GM18498 (cell line): ENCODE results near the gene TTI1.
"Not testable (repeated sequence)": the region's sequence is repeated elsewhere in the genome, so short reads cannot be mapped to it uniquely, and the experiment has no call there.

Experiments
- ATAC-seq: cut with Tn5 transposase; IDR thresholded peaks from one replicate; pipeline ENCODE4 v1.9.1; 2021; ENCODE audit warnings: mild to moderate bottlenecking, moderate library complexity; ENCODE audit not compliant: unreplicated experiment

TTI1 gene

GRCh38 chr20:37970856-37971245, 62.4 kb downstream of the TTI1 start:
- no peak for ATAC-seq

GRCh38 chr20:37969949-37970855, 63.1 kb downstream of the TTI1 start:
- ATAC-seq: no peak

GRCh38 chr20:37968841-37969401, 64.3 kb downstream of the TTI1 start:
- ATAC-seq: no peak

- not testable (repeated sequence) for ATAC-seq
These were observed 69.8 kb downstream of the TTI1 start for GRCh38 chr20:37963483-37963882.

DNA sequence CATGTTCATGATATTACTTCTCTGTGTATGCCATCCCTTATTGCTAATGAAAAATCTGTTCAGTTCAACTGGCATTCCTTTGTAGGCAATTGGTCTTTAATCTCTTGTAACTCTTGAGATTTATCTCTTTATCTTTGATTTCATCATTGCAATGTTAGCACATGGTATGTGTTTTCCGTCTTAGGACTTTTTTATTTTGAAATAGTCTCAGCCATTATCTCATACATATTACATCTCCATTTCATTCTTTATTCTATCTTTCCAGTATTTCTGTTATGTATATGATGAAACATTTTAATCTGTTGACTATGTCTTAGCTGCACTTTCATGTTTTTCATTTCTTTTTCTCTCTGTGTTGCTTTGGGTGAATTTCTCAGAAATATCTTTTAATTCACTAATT, 72.2 kb downstream of the TTI1 start:
- ATAC-seq: no peak

DNA sequence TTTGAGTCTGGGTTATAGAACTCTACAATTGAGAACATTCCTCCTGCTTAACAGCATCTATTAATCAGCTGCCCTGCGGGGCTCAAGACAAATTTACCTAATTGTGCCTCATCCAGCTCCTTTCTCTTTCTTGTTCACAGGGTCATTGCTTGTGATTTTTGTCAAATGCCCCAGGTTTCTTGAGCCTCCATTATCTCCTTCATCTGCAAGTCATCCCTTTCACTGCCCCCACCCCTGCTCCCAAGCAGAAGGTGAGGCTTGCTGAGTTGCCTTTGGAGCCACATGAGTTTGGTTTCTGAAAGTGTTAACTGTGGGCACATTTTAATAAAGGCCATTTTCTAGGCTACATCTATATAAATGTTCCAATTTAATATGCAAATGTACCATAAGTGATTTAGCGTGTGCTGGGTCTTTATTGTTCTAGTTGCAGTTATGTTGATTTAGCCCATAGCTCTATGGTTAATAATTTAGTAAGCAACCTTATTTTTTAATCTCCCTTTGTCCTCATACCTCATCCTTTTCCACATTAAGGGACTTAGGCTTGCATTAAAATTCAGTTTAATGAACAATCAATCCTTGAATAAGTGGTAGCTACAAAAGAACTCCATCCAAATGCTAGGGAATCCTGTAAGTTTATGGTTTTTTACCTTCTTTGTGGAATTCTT, 74.3 kb downstream of the TTI1 start:
- ATAC-seq: no peak

DNA sequence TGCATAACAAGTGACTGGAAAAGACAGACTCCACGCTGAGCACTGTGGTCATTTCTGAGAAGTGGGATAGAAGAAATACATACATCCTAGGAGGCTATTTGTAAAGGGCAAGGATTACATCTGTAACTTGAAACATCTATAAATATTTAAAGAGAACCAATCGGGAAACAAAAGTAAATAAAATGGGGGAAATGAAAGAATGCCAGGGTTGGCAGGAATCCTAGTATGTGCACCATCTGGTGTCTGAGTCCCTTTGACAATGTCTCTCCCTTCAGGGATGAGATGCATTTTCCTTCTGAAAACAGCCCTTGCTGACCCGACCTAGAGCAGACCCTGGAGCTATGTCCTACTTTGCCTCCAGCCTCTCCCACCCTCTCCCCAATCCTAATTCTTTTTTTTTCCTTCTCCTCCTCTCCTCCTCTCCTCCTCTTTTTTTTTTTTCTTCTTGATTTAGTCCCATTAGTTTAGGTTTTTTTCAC, 77.1 kb downstream of the TTI1 start:
- ATAC-seq: no peak

- ATAC-seq: no peak
These were observed 77.7 kb downstream of the TTI1 start for GRCh38 chr20:37955511-37955910.

DNA sequence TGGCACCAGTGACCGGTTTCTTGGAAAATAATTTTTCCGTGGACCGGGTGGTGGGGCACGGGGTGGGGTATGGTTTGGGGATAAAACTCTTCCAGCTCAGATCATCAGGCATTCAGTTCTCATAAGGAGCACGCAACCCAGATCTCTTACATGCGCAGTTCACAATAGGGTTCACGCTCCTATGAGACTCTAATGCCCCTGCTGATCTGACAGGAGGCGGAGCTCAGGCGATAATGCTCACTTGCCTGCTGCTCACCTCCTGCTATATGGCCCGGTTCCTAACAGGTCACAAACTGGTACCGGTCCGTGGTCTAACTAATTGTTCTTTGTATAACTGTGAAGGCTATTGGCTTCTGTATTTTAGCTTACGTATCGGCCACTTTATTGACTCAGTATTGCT, 78.6 kb downstream of the TTI1 start:
- no peak for ATAC-seq

- ATAC-seq: no peak
These were observed 79.1 kb downstream of the TTI1 start for GRCh38 chr20:37954190-37954589.

DNA sequence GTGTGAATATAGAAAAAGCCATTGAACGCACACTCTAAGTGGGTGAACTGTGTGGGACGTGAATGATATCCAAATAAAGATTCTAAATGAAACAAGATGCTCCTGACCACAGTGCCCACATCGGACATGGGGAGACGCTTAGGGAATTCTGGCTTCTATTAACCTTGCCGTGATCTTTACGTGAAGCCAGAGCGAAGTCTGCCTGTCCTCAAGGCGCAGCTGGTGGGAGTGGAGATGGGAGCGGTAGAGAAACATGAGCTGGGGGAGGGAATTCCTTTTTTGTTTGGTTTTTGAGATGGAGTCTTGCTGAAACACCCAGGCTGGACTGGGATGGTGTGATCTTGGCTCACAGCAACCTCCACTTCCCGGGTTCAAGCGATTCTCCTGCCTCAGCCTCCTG, 84.3 kb downstream of the TTI1 start:
- no peak for ATAC-seq

DNA sequence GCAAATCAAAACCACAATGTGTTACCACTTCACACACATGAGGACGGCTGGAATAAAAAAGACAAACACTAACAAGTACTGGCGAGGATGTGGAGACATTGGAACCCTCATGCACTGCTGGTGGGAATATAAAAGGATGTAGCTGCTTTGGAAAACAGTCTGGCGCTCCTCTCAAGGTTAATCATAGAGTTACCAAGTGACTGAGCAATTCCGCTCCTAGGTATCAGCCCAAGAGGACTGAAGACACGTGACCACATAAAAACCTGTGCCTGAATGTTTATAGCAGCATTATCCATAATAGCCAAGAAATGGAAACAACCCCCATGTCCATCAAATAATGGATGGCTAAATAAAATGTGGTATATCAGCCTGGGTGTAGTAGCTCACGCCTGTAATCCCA, 85.3 kb downstream of the TTI1 start:
- ATAC-seq: no peak

DNA sequence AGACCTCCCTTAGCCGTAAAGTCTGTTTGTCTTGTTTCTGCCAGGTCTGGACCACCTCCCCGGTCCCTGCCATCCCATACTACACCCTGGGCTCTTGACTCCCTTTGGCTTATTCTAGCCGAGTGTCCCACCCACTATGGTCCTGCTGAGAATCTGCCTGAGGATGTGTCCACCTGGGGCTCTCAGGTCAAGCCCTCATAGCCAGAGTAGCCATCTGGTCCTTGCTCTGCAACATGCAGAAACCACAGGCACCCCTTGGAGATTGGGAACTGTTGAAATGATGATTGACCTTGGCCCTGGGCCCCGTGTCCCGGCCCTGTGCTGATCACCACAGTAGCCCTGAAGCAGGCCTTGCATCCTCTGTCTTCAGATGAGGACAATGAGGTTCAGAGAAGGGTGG, 86.3 kb downstream of the TTI1 start:
- ATAC-seq: no peak

GRCh38 chr20:37945091-37945547, 88.1 kb downstream of the TTI1 start:
- ATAC-seq: no peak

- ATAC-seq: no peak
These were observed 88.7 kb downstream of the TTI1 start for GRCh38 chr20:37944456-37944981.

- no peak for ATAC-seq
These were observed 89.5 kb downstream of the TTI1 start for GRCh38 chr20:37943501-37944455.

DNA sequence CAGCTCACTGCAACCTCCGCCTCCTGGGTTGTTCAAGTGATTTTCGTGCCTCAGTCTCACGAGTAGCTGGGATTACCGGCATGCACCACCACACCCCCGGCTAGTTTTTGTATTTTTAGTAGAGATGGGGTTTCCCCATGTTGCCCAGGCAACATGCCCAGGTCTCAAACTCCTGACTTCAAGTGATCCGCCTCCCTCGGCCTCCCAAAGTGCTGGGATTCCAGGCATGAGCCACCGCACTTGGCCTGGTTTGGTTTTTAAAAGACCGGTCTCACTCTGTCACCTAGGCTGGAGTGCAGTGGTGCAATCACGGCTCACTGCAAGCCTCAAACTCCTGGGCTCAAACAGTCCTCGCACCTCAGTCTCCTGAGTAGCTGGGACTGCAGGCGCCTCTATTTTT, 90.2 kb downstream of the TTI1 start:
- ATAC-seq: no peak

DNA sequence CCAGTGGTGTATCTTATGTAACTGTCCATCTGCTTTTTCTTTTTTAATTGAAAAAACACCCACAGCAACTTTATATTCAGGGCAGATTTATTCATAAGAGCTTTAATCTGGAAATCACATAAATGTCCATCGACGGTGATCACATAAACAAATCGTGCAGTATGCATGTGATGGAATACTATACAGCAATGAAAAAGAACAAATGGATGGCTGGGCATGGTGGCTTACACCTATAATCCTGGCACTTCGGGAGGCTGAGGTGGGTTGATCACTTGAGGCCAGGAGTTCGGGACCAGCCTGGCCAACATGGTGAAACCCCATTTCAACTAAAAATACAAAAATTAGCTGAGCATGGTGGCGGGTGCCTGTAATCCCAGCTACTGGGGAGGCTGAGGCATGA, 91.3 kb downstream of the TTI1 start:
- ATAC-seq: no peak

- ATAC-seq: no peak
These were observed 91.9 kb downstream of the TTI1 start for GRCh38 chr20:37941332-37941731.

GRCh38 chr20:37940858-37941257, 92.4 kb downstream of the TTI1 start:
- no peak for ATAC-seq
